ENCODE results near the gene PIGQ.

Gene PIGQ

GRCh38 chr16:588889-589657, 19.3 kb downstream of the PIGQ start:
- no peak for TF ChIP-seq CTCF (IDR thresholded peaks at IDR 0.05; ENCODE audit: insufficient read depth, low read length, missing control alignments)
- peak overlapping the region; percentile 80 for H3K4me3 ChIP-seq (ENCODE audit: low read depth, low read length)
- ChIA-PET POLR2A (interaction anchor here (0.6 to 1.0 kb wide), 4 partner anchors 10 to 86 kb away, joined by 3 read pairs; no protein-coding TSS in a partner anchor), CTCF (interaction anchor here (0.9 kb wide), 1 partner anchor 71 kb away, joined by 3 read pairs; no protein-coding TSS in a partner anchor)
- DNase-seq (ENCODE audit: low read depth, low spot score), result peak; percentile 77

- TF ChIP-seq CTCF (IDR thresholded peaks at IDR 0.05; ENCODE audit: insufficient read depth, low read length, missing control alignments), result peak; percentile 39
- DNase-seq (ENCODE audit: low read depth, low spot score), result peak; percentile 81
- H3K4me3 ChIP-seq (ENCODE audit: low read depth, low read length), result peak within 1 kb of the TSS; percentile 92
- ChIA-PET POLR2A (interaction anchor here (0.6 to 1.0 kb wide), 3 partner anchors 11 to 85 kb away, joined by 3 read pairs; no protein-coding TSS in a partner anchor), CTCF (interaction anchor here (1.1 kb wide), 1 partner anchor 32 kb away, joined by 3 read pairs; no protein-coding TSS in a partner anchor)
Measured at GRCh38 chr16:589658-590187, 20.0 kb downstream of the PIGQ start, which contains the start of gene RAB40C. Gene RAB40C (plus strand): TSS chr16:590066. CDS start chr16:590292, 226 bp downstream.

- no peak for TF ChIP-seq CTCF (IDR thresholded peaks at IDR 0.05; ENCODE audit: insufficient read depth, low read length, missing control alignments)
- ChIA-PET POLR2A (interaction anchor here (0.9 kb wide), 1 partner anchor 37 kb away, joined by 3 read pairs; no protein-coding TSS in a partner anchor), CTCF (interaction anchor here (1.1 kb wide), 1 partner anchor 32 kb away, joined by 3 read pairs; no protein-coding TSS in a partner anchor)
- no peak for DNase-seq (ENCODE audit: low read depth, low spot score)
- peak overlapping the region; percentile 92 for H3K4me3 ChIP-seq (ENCODE audit: low read depth, low read length)
Measured at GRCh38 chr16:590188-590814, 20.5 kb downstream of the PIGQ start.

- peak overlapping the region; percentile 92 for H3K4me3 ChIP-seq (ENCODE audit: low read depth, low read length)
- no peak for DNase-seq (ENCODE audit: low read depth, low spot score)
- ChIA-PET POLR2A (interaction anchor here (0.9 kb wide), 1 partner anchor 36 kb away, joined by 3 read pairs; no protein-coding TSS in a partner anchor), CTCF (interaction anchor here (1.1 kb wide), 1 partner anchor 31 kb away, joined by 3 read pairs; no protein-coding TSS in a partner anchor)
- TF ChIP-seq CTCF (IDR thresholded peaks at IDR 0.05; ENCODE audit: insufficient read depth, low read length, missing control alignments), result no peak
Measured at GRCh38 chr16:590815-591200, 21.0 kb downstream of the PIGQ start.

GRCh38 chr16:591231-591630, 21.5 kb downstream of the PIGQ start:
- H3K4me3 ChIP-seq (ENCODE audit: low read depth, low read length), result peak overlapping the region; percentile 92
- ChIA-PET CTCF (no interaction called here), POLR2A (no interaction called here)

More at GRCh38 chr16:591231-591630, 21.5 kb downstream of the PIGQ start:
- no peak for TF ChIP-seq CTCF (IDR thresholded peaks at IDR 0.05; ENCODE audit: insufficient read depth, low read length, missing control alignments)
- no peak for DNase-seq (ENCODE audit: low read depth, low spot score)
